ENCODE data around the gene LTF.

The LTF gene

GRCh38 chr3:46481636-46482035, 16.9 kb upstream of the LTF start:
- Histone ChIP-seq H3K27ac (ENCODE audit: extremely low read depth, low read depth, low read length) (no peak overlapping the region), H3K4me3 (ENCODE audit: low read depth, low read length) (no peak overlapping the region), H3K9me3 (ENCODE audit: control insufficient read depth, insufficient read depth, low read depth, low read length) (no peaks in the 10 kb centered on the region), H3K36me3 (ENCODE audit: control insufficient read depth in 2 of 2, insufficient read depth in 1 of 2, low read length in 2 of 2) (no peaks in the 10 kb centered on the region), H3K4me1 (ENCODE audit: control insufficient read depth, insufficient read depth, low read length) (no peaks in the 10 kb centered on the region)
- no peak for TF ChIP-seq ZNF362 (tag by site-specific recombination; IDR thresholded peaks at IDR 0.05)
- no peak for TF ChIP-seq ZNF510 (tag by site-specific recombination; IDR thresholded peaks at IDR 0.05; ENCODE audit: insufficient replicate concordance)
- no peak for TF ChIP-seq ZNF514 (tag by site-specific recombination; IDR thresholded peaks at IDR 0.05)
- TF ChIP-seq SALL2 (tag by site-specific recombination; IDR thresholded peaks at IDR 0.05; ENCODE audit: borderline replicate concordance): no peak
- TF ChIP-seq ZSCAN16 (tag by site-specific recombination; IDR thresholded peaks at IDR 0.05): no peak
- no peak for TF ChIP-seq ZNF629 (tag by site-specific recombination; IDR thresholded peaks at IDR 0.05)
- TF ChIP-seq ZNF155 (tag by site-specific recombination; IDR thresholded peaks at IDR 0.05): no peak
- TF ChIP-seq ZNF16 (tag by site-specific recombination; IDR thresholded peaks at IDR 0.05; ENCODE audit: low read depth): no peak
- no peak for TF ChIP-seq ZBTB20 (tag by site-specific recombination; IDR thresholded peaks at IDR 0.05)
- no peak for TF ChIP-seq BCL11B (tag by site-specific recombination; IDR thresholded peaks at IDR 0.05; ENCODE audit: low read depth)
- no peak for TF ChIP-seq ZNF37A (tag by site-specific recombination; IDR thresholded peaks at IDR 0.05)
- no peak for TF ChIP-seq ZNF747 (tag by site-specific recombination; IDR thresholded peaks at IDR 0.05)
- TF ChIP-seq ZNF560 (tag by site-specific recombination; IDR thresholded peaks at IDR 0.05; ENCODE audit: borderline replicate concordance): no peak
- no peak for TF ChIP-seq MEIS1 (CRISPR knock-in tag; IDR thresholded peaks at IDR 0.05; ENCODE audit: borderline replicate concordance)
- no peak for TF ChIP-seq ZNF513 (tag by site-specific recombination; IDR thresholded peaks at IDR 0.05)
- no peak for TF ChIP-seq SP2 (tag by site-specific recombination; IDR thresholded peaks at IDR 0.05)
- TF ChIP-seq KLF16 (tag by site-specific recombination; IDR thresholded peaks at IDR 0.05): no peak
- no peak for TF ChIP-seq ZNF146 (tag by site-specific recombination; IDR thresholded peaks at IDR 0.05)
- TF ChIP-seq BCL6B (tag by site-specific recombination; IDR thresholded peaks at IDR 0.05): no peak
- no peak for TF ChIP-seq ZBTB6 (tag by site-specific recombination; IDR thresholded peaks at IDR 0.05)
- POLR2A ChIA-PET: no interaction called here
- CTCF ChIA-PET: interaction anchor here (0.6 kb wide), 1 partner anchor 404 kb away, joined by 3 read pairs; no protein-coding TSS in a partner anchor

GRCh38 chr3:46480491-46481195, 15.9 kb upstream of the LTF start:
- POLR2A ChIA-PET: no interaction called here
- no peaks in the 10 kb centered on the region for H3K9me3 ChIP-seq (ENCODE audit: control insufficient read depth, insufficient read depth, low read depth, low read length)
- no peak overlapping the region for H3K27ac ChIP-seq (ENCODE audit: extremely low read depth, low read depth, low read length)
- no peaks in the 10 kb centered on the region for H3K4me1 ChIP-seq (ENCODE audit: control insufficient read depth, insufficient read depth, low read length)
- no peak overlapping the region for H3K4me3 ChIP-seq (ENCODE audit: low read depth, low read length)
- CTCF ChIA-PET: interaction anchor here (0.6 to 1.1 kb wide), 2 partner anchors 8 to 78 kb away, joined by 3 to 4 read pairs; no protein-coding TSS in a partner anchor
- no peaks in the 10 kb centered on the region for H3K36me3 ChIP-seq (ENCODE audit: control insufficient read depth in 2 of 2, insufficient read depth in 1 of 2, low read length in 2 of 2)
- TF ChIP-seq SP2 (tag by site-specific recombination; IDR thresholded peaks at IDR 0.05) (no peak), ZNF639 (tag by site-specific recombination; IDR thresholded peaks at IDR 0.05) (no peak), ZBTB6 (tag by site-specific recombination; IDR thresholded peaks at IDR 0.05) (no peak), GLI4 (tag by site-specific recombination; IDR thresholded peaks at IDR 0.05) (no peak), GLIS1 (tag by site-specific recombination; IDR thresholded peaks at IDR 0.05) (no peak), ZNF211 (tag by site-specific recombination; IDR thresholded peaks at IDR 0.05; ENCODE audit: low read depth) (no peak), SP3 (tag by site-specific recombination; IDR thresholded peaks at IDR 0.05) (no peak), ZNF114 (tag by site-specific recombination; IDR thresholded peaks at IDR 0.05) (no peak), ZSCAN5A (tag by site-specific recombination; IDR thresholded peaks at IDR 0.05) (no peak)
